HG03521 (cell line): ENCODE results near the gene BCL2L12.
A peak's percentile ranks its signal among the peaks of the same experiment; 100 is the strongest.
"Not testable (repeated sequence)": the region's sequence is repeated elsewhere in the genome, so short reads cannot be mapped to it uniquely, and the experiment has no call there.

Experiments
- ATAC-seq: cut with Tn5 transposase; IDR thresholded peaks from one replicate; pipeline ENCODE4 v1.9.1; 2021; ENCODE audit warnings: mild to moderate bottlenecking, moderate library complexity; ENCODE audit not compliant: unreplicated experiment

BCL2L12 gene

GRCh38 chr19:49665351-49666119, at the start of gene BCL2L12, which contains the start of gene IRF3:
Gene BCL2L12, plus strand, starts transcription at chr19:49665933. Its CDS starts 760 bp downstream, at chr19:49666693.
Gene IRF3, minus strand, starts transcription at chr19:49665857. Its CDS starts 1,019 bp downstream, at chr19:49664838.
- ATAC-seq: peak; percentile 84

- ATAC-seq: no peak
Measured at GRCh38 chr19:49616532-49616931, 49.2 kb upstream of the BCL2L12 start.

GRCh38 chr19:49616945-49617344, 48.8 kb upstream of the BCL2L12 start:
- ATAC-seq: no peak

- not testable (repeated sequence) for ATAC-seq
Measured at GRCh38 chr19:49617860-49618259, 47.9 kb upstream of the BCL2L12 start.

GRCh38 chr19:49624967-49625910, 40.5 kb upstream of the BCL2L12 start:
- no peak for ATAC-seq

GRCh38 chr19:49626226-49626625, 39.5 kb upstream of the BCL2L12 start:
- no peak for ATAC-seq

GRCh38 chr19:49629659-49630058, 36.1 kb upstream of the BCL2L12 start:
- no peak for ATAC-seq

- no peak for ATAC-seq
Measured at GRCh38 chr19:49631014-49631588, 34.6 kb upstream of the BCL2L12 start.

GRCh38 chr19:49631610-49632192, 34.0 kb upstream of the BCL2L12 start:
- no peak for ATAC-seq

- ATAC-seq: no peak
Measured at GRCh38 chr19:49632576-49632975, 33.2 kb upstream of the BCL2L12 start.

GRCh38 chr19:49633273-49633672, 32.5 kb upstream of the BCL2L12 start:
- ATAC-seq: not testable (repeated sequence)

- ATAC-seq: no peak
Measured at GRCh38 chr19:49635530-49636232, 30.1 kb upstream of the BCL2L12 start.

GRCh38 chr19:49636233-49636932, 29.4 kb upstream of the BCL2L12 start:
- no peak for ATAC-seq

GRCh38 chr19:49637821-49638738, 27.7 kb upstream of the BCL2L12 start:
- ATAC-seq: no peak

- no peak for ATAC-seq
Measured at GRCh38 chr19:49639401-49640112, 26.2 kb upstream of the BCL2L12 start.

GRCh38 chr19:49640113-49640898, 25.4 kb upstream of the BCL2L12 start, which contains the start of gene RRAS:
Gene RRAS, minus strand, starts transcription at chr19:49640143. Its CDS starts 45 bp downstream, at chr19:49640098.
- ATAC-seq: peak; percentile 46
